ENCODE results near the gene RFNG. TPM values are rescaled to one million over a fixed set of nuclear protein-coding genes. Genes with fewer than 3 reads are reported as not detected.

The RFNG gene
- polyA plus RNA-seq, 2 of the 4 experiments (the other 2 are of a cell fraction) = 8.4 to 25.7 TPM

- TF ChIP-seq CBX2 (IDR thresholded peaks at IDR 0.05; ENCODE audit: borderline replicate concordance, low read depth) = no peak
- no peak for TF ChIP-seq CHD4 (IDR thresholded peaks at IDR 0.05; ENCODE audit: borderline replicate concordance)
- no peak for TF ChIP-seq HOXB5 (CRISPR knock-in tag; IDR thresholded peaks at IDR 0.05)
- ChIA-PET POLR2A (interaction anchor here (0.5 kb wide), 1 partner anchor 20 kb away, joined by 5 read pairs; no protein-coding TSS in a partner anchor), CTCF (interaction anchor here (1.0 to 33.2 kb wide), 9 partner anchors 10 to 89 kb away, joined by 3 to 794 read pairs (median 6); partner anchors contain the start of genes MAFG, NOTUM, PYCR1 and RAC3)
- Histone ChIP-seq H3K9me3 (no peaks in the 10 kb centered on the region), H3K4me1 (peaks cover 32% of the 10 kb centered on the region), H3K4me3 (no peak overlapping the region), H3K27ac (no peak overlapping the region), H3K4me2 (no peak overlapping the region)
- 94% methylated on average over 19 of the region's 24 CpGs for WGBS (ENCODE audit: missing lambda C conversion rate)
- no peak for DNase-seq (ENCODE audit: low read depth in 1 of 2, low spot score in 1 of 2)
- no peak for FAIRE-seq
- no peak for ATAC-seq
Observed at GRCh38 chr17:82016875-82017459, 34.6 kb downstream of the RFNG start.

DNA sequence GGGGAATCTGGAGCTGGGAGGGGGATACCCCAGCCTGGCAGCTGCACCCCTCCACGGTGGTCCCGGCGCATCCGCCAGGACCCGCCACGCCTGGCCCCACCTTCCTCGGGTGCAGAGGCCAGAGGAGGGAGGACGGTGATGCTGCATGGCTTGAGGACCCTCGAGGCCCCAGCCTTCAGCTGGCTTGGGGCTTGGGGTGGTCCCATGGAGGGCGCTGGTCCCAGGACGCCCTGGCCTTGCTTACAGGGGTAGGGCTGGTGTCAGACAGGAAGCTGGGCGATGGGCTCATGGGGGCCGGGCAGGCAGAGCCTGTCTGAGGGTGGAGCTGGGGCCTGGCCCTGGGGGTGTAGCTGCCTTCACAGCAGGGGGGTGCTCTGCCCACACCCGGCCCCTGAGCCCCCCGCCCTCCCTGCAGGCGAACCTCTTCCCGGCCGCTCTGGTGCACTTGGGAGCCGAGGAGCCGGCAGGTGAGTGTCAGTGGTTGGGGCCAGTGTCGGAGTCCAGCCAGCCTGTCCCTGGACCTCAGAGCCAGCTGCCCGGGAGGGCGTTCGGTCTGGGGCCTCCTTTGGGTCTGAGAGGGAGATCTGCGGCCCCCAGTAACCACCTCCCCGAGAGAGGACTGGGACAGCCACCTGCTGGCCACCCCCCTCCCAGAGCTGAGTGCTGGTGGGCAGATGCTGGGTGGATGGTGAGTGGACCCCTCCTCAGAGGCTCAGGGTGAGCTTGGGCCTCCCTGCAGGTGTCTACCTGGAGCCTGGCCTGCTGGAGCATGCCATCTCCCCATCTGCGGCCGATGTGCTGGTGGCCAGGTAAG, 35.3 kb downstream of the RFNG start:
- ChIA-PET POLR2A (interaction anchor here (0.5 kb wide), 1 partner anchor 19 kb away, joined by 5 read pairs; no protein-coding TSS in a partner anchor), CTCF (interaction anchor here (1.0 to 33.2 kb wide), 11 partner anchors 9 to 88 kb away, joined by 3 to 794 read pairs (median 5); partner anchors contain the start of genes MAFG, NOTUM, PYCR1 and RAC3)
- Histone ChIP-seq H3K9me3 (no peaks in the 10 kb centered on the region), H3K4me2 (no peak overlapping the region), H3K4me3 (no peak overlapping the region), H3K27ac (no peak overlapping the region), H3K4me1 (peaks cover 25% of the 10 kb centered on the region)
- 87% methylated on average over 12 of the region's 28 CpGs for WGBS (ENCODE audit: missing lambda C conversion rate)
- no peak for DNase-seq (ENCODE audit: low read depth in 1 of 2, low spot score in 1 of 2)
- TF ChIP-seq HMGXB4 (CRISPR knock-in tag; IDR thresholded peaks at IDR 0.05; ENCODE audit: borderline replicate concordance) (no peak), HEYL (CRISPR knock-in tag; IDR thresholded peaks at IDR 0.05) (no peak), EHF (CRISPR knock-in tag; IDR thresholded peaks at IDR 0.05) (no peak), CEBPB (IDR thresholded peaks at IDR 0.05) (no peak), MAFK (IDR thresholded peaks at IDR 0.05; ENCODE audit: partially characterized antibody) (no peak), MYC (IDR thresholded peaks at IDR 0.05; ENCODE audit: borderline replicate concordance, low read length) (no peak), CTCF (IDR thresholded peaks at IDR 0.05) (no peak), TP53 (CRISPR knock-in tag; IDR thresholded peaks at IDR 0.05) (no peak), EP300 (IDR thresholded peaks at IDR 0.05) (no peak), KDM1A (IDR thresholded peaks at IDR 0.05; ENCODE audit: low read depth) (no peak)
- TF ChIP-seq, protein P1, sequence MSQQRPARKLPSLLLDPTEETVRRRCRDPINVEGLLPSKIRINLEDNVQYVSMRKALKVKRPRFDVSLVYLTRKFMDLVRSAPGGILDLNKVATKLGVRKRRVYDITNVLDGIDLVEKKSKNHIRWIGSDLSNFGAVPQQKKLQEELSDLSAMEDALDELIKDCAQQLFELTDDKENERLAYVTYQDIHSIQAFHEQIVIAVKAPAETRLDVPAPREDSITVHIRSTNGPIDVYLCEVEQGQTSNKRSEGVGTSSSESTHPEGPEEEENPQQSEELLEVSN (IDR thresholded peaks at IDR 0.05; ENCODE audit: borderline replicate concordance, low read depth) = no peak
- no peak for ATAC-seq
- no peak for FAIRE-seq

- 87% methylated on average over 23 of the region's 24 CpGs for WGBS (ENCODE audit: missing lambda C conversion rate)
- peaks cover 17% of the 10 kb centered on the region; the same call in 2 of the 3 replicates for H3K4me1 ChIP-seq
- POLR2A ChIA-PET = no interaction called here
- no peaks in the 10 kb centered on the region for H3K9me3 ChIP-seq
- H3K27ac ChIP-seq = no peak overlapping the region
- ATAC-seq (no peak), DNase-seq (ENCODE audit: low read depth in 1 of 2, low spot score in 1 of 2) (no peak), FAIRE-seq (no peak)
- CTCF ChIA-PET = interaction anchor here (1.0 to 33.2 kb wide), 13 partner anchors 8 to 139 kb away, joined by 3 to 794 read pairs (median 5); partner anchors contain the start of genes MAFG, NOTUM, PYCR1 and RAC3
- H3K4me2 ChIP-seq = no peak overlapping the region
- H3K4me3 ChIP-seq = no peak overlapping the region
- TF ChIP-seq, protein P2, sequence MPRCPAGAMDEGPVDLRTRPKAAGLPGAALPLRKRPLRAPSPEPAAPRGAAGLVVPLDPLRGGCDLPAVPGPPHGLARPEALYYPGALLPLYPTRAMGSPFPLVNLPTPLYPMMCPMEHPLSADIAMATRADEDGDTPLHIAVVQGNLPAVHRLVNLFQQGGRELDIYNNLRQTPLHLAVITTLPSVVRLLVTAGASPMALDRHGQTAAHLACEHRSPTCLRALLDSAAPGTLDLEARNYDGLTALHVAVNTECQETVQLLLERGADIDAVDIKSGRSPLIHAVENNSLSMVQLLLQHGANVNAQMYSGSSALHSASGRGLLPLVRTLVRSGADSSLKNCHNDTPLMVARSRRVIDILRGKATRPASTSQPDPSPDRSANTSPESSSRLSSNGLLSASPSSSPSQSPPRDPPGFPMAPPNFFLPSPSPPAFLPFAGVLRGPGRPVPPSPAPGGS (IDR thresholded peaks at IDR 0.05) = no peak
- TF ChIP-seq, protein P3, sequence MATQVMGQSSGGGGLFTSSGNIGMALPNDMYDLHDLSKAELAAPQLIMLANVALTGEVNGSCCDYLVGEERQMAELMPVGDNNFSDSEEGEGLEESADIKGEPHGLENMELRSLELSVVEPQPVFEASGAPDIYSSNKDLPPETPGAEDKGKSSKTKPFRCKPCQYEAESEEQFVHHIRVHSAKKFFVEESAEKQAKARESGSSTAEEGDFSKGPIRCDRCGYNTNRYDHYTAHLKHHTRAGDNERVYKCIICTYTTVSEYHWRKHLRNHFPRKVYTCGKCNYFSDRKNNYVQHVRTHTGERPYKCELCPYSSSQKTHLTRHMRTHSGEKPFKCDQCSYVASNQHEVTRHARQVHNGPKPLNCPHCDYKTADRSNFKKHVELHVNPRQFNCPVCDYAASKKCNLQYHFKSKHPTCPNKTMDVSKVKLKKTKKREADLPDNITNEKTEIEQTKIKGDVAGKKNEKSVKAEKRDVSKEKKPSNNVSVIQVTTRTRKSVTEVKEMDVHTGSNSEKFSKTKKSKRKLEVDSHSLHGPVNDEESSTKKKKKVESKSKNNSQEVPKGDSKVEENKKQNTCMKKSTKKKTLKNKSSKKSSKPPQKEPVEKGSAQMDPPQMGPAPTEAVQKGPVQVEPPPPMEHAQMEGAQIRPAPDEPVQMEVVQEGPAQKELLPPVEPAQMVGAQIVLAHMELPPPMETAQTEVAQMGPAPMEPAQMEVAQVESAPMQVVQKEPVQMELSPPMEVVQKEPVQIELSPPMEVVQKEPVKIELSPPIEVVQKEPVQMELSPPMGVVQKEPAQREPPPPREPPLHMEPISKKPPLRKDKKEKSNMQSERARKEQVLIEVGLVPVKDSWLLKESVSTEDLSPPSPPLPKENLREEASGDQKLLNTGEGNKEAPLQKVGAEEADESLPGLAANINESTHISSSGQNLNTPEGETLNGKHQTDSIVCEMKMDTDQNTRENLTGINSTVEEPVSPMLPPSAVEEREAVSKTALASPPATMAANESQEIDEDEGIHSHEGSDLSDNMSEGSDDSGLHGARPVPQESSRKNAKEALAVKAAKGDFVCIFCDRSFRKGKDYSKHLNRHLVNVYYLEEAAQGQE (IDR thresholded peaks at IDR 0.05) = no peak
- no peak for TF ChIP-seq TFCP2L1 (CRISPR knock-in tag; IDR thresholded peaks at IDR 0.05)
- TF ChIP-seq CEBPB (IDR thresholded peaks at IDR 0.05) = no peak
- TF ChIP-seq FOSL2 (IDR thresholded peaks at IDR 0.05) = no peak
- no peak for TF ChIP-seq FOSL2 (CRISPR knock-in tag; IDR thresholded peaks at IDR 0.05)
- no peak for TF ChIP-seq RNF2 (IDR thresholded peaks at IDR 0.05; ENCODE audit: borderline replicate concordance, low read depth)
- no peak for TF ChIP-seq ZNF302 (CRISPR knock-in tag; IDR thresholded peaks at IDR 0.05)
Observed at GRCh38 chr17:82015311-82015971, 36.2 kb downstream of the RFNG start.

Measured in A549 (cell line).